Lower leg skin (tissue), 4 donors: ENCODE measurements around the gene CASS4. TPM values are rescaled to one million over a fixed set of nuclear protein-coding genes. Genes with fewer than 3 reads are reported as not detected.

Experiments used
- DNase-seq, 2 donors: peaks; one replicate each; pipeline ENCODE4 v3.0.0-alpha.2; 2019; ENCODE audit warnings: low spot score in 2 of 2
- H3K4me3 ChIP-seq: fragments of 200-600 bp; sonication (generic); 2 replicates; pipeline ENCODE4 v1.5.1; 2017; ENCODE audit warnings: mild to moderate bottlenecking, low read depth; ENCODE audit not compliant: poor library complexity, severe bottlenecking
- CTCF ChIP-seq, 3 donors: fragments of 450-650 bp; IDR thresholded peaks; one replicate each; pipeline ENCODE4 v1.5.1; 2016; ENCODE audit warnings: antibody characterized with exemption in 3 of 3, mild to moderate bottlenecking in 3 of 3, moderate library complexity in 2 of 3
- POLR2A ChIP-seq, 2 donors: fragments of 450-650 bp; IDR thresholded peaks; one replicate each; pipeline ENCODE4 v1.6.1; 2016 to 2017; ENCODE audit warnings: antibody characterized with exemption in 2 of 2, mild to moderate bottlenecking in 1 of 2, moderate library complexity in 1 of 2
- WGBS, 2 donors: methylation state at CpG; one replicate each; pipeline ENCODE4 v1.1.5; 2018; 5-methylcytosine and 5-hydroxymethylcytosine counted together
- intact Hi-C: fragments of 100-400 bp; cut with DNase I; formaldehyde crosslinking; loops from one replicate; pipeline ENCODE4 v1.15.0; 2023; ENCODE audit warnings: low total_unique reads
- total RNA-seq, 4 donors: library from RNA; depleted of rRNA; stranded (reverse); fragments of >200 nt; gene quantifications; one replicate each; pipeline ENCODE4 v1.1.0, GENCODE V29; 2016

Gene CASS4
- total RNA-seq, 4 donors from 2014 or later, result 0.61 to 2.9 (median 1.4) TPM

- H3K4me3 ChIP-seq, result no peak overlapping the region
- TF ChIP-seq CTCF (IDR thresholded peaks at IDR 0.05), result no peak
- no peak for TF ChIP-seq POLR2A (IDR thresholded peaks at IDR 0.05)
- peak in 1 of 2 donors; percentile 3 for DNase-seq
- intact Hi-C loops, result no loop called here
These were observed 14.9 kb downstream of the CASS4 start for GRCh38 chr20:56426926-56427325.

GRCh38 chr20:56427797-56428196 is 15.7 kb downstream of the CASS4 start:
- peak in 1 of 2 donors; percentile 12 for DNase-seq
- WGBS, 2 donors, result 83 to 88% methylated on average over 4 of the region's 4 CpGs
- H3K4me3 ChIP-seq, result no peak overlapping the region
- intact Hi-C loops, result no loop called here
- TF ChIP-seq POLR2A (IDR thresholded peaks at IDR 0.05) (no peak), CTCF (IDR thresholded peaks at IDR 0.05) (no peak)

GRCh38 chr20:56428410-56428809 is 16.4 kb downstream of the CASS4 start:
- H3K4me3 ChIP-seq, result no peak overlapping the region
- TF ChIP-seq CTCF (IDR thresholded peaks at IDR 0.05) (no peak), POLR2A (IDR thresholded peaks at IDR 0.05) (no peak)
- 58 to 70% methylated on average over 5 of the region's 5 CpGs for WGBS, 2 donors
- DNase-seq, result no peak
- intact Hi-C loops, result no loop called here

GRCh38 chr20:56428881-56429280 is 16.8 kb downstream of the CASS4 start:
- H3K4me3 ChIP-seq, result no peak overlapping the region
- peak in 1 of 2 donors; percentile 53 for DNase-seq
- 60 to 81% methylated on average over 8 of the region's 8 CpGs for WGBS, 2 donors
- TF ChIP-seq CTCF (IDR thresholded peaks at IDR 0.05), result no peak
- TF ChIP-seq POLR2A (IDR thresholded peaks at IDR 0.05), result no peak
- intact Hi-C loops, result no loop called here

- TF ChIP-seq CTCF (IDR thresholded peaks at IDR 0.05) (no peak), POLR2A (IDR thresholded peaks at IDR 0.05) (no peak)
- H3K4me3 ChIP-seq, result no peak overlapping the region
- DNase-seq, result peak in 1 of 2 donors; percentile 42
- intact Hi-C loops, result no loop called here
- WGBS, 2 donors, result 72 to 77% methylated on average over 6 of the region's 6 CpGs
These were observed 17.4 kb downstream of the CASS4 start for GRCh38 chr20:56429502-56429901.

GRCh38 chr20:56429941-56430340 is 17.9 kb downstream of the CASS4 start:
- intact Hi-C loops, result no loop called here
- no peak overlapping the region for H3K4me3 ChIP-seq
- 56 to 65% methylated on average over 4 of the region's 4 CpGs for WGBS, 2 donors
- peak in 1 of 2 donors; percentile 2 for DNase-seq
- no peak for TF ChIP-seq POLR2A (IDR thresholded peaks at IDR 0.05)
- no peak for TF ChIP-seq CTCF (IDR thresholded peaks at IDR 0.05)
